ENCODE measurements around the gene MRPL24. TPM values are rescaled to one million over a fixed set of nuclear protein-coding genes. Genes with fewer than 3 reads are reported as not detected.

The MRPL24 gene
- total and polyA plus RNA-seq, 2 of the 13 experiments (the other 11 are each of a cell fraction or from before 2014, with no cell fraction given) = 38.1 to 42.9 TPM

DNA sequence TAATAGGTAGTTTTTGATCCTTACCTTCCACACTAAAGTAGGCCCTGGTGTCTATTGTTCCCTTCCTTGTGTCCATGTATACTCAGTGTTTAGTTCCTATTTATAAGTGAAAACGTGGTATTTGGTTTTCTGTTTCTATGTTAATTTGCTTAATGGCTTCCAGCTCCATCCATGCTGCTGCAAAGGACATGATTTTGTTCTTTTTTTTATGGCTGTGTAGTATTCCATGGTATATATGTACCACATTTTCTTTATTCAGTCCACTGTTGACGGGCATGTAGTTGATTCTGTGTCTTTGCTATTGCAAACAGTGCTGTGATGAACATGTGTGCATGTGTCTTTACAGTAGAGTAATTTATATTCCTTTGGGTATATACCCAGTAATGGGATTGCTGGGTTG is 47.2 kb upstream of the MRPL24 start:
- H3K36me3 ChIP-seq (replicated peaks in 1 of 2; ENCODE audit: control insufficient read depth in 1 of 2, insufficient read depth in 2 of 2, low read length in 2 of 2) = peaks cover 22 to 76% of the 10 kb centered on the region in 2 experiments; a peak in 4 of 5 replicates
- no peak overlapping the region for H3K4me3 ChIP-seq (replicated peaks in 1 of 3; ENCODE audit: insufficient read depth in 1 of 3, low read depth in 2 of 3, low read length in 3 of 3)
- no peak overlapping the region for H3K27ac ChIP-seq (ENCODE audit: extremely low read length, insufficient read depth, low read length)
- no TSS peak for BruUV-seq (replicated peaks)
- no peak for DNase-seq (ENCODE audit: low spot score)
- H3K9ac ChIP-seq (ENCODE audit: insufficient read depth, low read depth, low read length) = no peak overlapping the region
- 96% methylated on average over 2 of the region's 2 CpGs for WGBS (ENCODE audit: low lambda C conversion rate)
- CTCF ChIA-PET (ENCODE audit: low intra/inter-chr PET ratio, low total read pairs) = no interaction called here
- TF ChIP-seq ZNF296 (CRISPR knock-in tag; conservative IDR thresholded peaks at IDR 0.05) = no peak
- TF ChIP-seq ZNF670 (CRISPR knock-in tag; IDR thresholded peaks at IDR 0.05; ENCODE audit: borderline replicate concordance) = no peak
- TF ChIP-seq, protein P1, sequence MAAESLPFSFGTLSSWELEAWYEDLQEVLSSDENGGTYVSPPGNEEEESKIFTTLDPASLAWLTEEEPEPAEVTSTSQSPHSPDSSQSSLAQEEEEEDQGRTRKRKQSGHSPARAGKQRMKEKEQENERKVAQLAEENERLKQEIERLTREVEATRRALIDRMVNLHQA (CRISPR knock-in tag; IDR thresholded peaks at IDR 0.05) = no peak
- TF ChIP-seq FOXC1 (CRISPR knock-in tag; IDR thresholded peaks at IDR 0.05; ENCODE audit: borderline replicate concordance) = no peak
- no peak for TF ChIP-seq ZNF24 (IDR thresholded peaks at IDR 0.05)
- no peak for TF ChIP-seq PAF1 (CRISPR knock-in tag; IDR thresholded peaks at IDR 0.05)
- no peak for TF ChIP-seq ZNF879 (CRISPR knock-in tag; IDR thresholded peaks at IDR 0.05)
- no peak for TF ChIP-seq HNRNPH1 (optimal IDR thresholded peaks at IDR 0.05; ENCODE audit: low read depth, low read length)
- TF ChIP-seq ZSCAN21 (CRISPR knock-in tag; IDR thresholded peaks at IDR 0.05; ENCODE audit: borderline replicate concordance) = no peak
- no peaks in the 10 kb centered on the region for H3K9me3 ChIP-seq (ENCODE audit: low read length)
- no peak for FAIRE-seq
- POLR2A ChIA-PET = no interaction called here
- no peak for ATAC-seq
- in situ Hi-C loops (cut with HindIII; ENCODE audit: extremely low pct_ligation_motif_present, low pct_unique_long_range_greater_than_20kb) (no loop called here), intact Hi-C loops (cut with micrococcal nuclease; ENCODE audit: unreplicated experiment) (no loop called here)
- 0 out of 2 replicates have a peak, but pooled peaks cover 2% of the 10 kb centered on the region for H3K4me1 ChIP-seq (ENCODE audit: insufficient read depth, low read length)
- H2AFZ ChIP-seq (ENCODE audit: low read length) = no peak overlapping the region
- H4K20me1 ChIP-seq (ENCODE audit: insufficient read depth, low read length) = no peaks in the 10 kb centered on the region
- H3K79me2 ChIP-seq (ENCODE audit: insufficient read depth, low read length) = no peaks in the 10 kb centered on the region
- no peak overlapping the region for H3K4me2 ChIP-seq (ENCODE audit: low read depth, low read length)
- no peaks in the 10 kb centered on the region for H3K27me3 ChIP-seq (ENCODE audit: control insufficient read depth in 1 of 2, insufficient read depth in 2 of 2, low read length in 2 of 2)

- DNase-seq (ENCODE audit: low spot score) (no peak), ATAC-seq (no peak), FAIRE-seq (no peak)
- in situ Hi-C loops (cut with HindIII; ENCODE audit: extremely low pct_ligation_motif_present, low pct_unique_long_range_greater_than_20kb) (no loop called here), intact Hi-C loops (cut with micrococcal nuclease; ENCODE audit: unreplicated experiment) (no loop called here)
- Histone ChIP-seq H2AFZ (ENCODE audit: low read length) (no peak overlapping the region), H3K36me3 (replicated peaks in 1 of 2; ENCODE audit: control insufficient read depth in 1 of 2, insufficient read depth in 2 of 2, low read length in 2 of 2) (peaks cover 21 to 75% of the 10 kb centered on the region in 2 experiments; a peak in 4 of 5 replicates), H4K20me1 (ENCODE audit: insufficient read depth, low read length) (no peaks in the 10 kb centered on the region), H3K4me3 (replicated peaks in 1 of 3; ENCODE audit: insufficient read depth in 1 of 3, low read depth in 2 of 3, low read length in 3 of 3) (no peak overlapping the region), H3K27ac (ENCODE audit: extremely low read length, insufficient read depth, low read length) (no peak overlapping the region), H3K9me3 (ENCODE audit: low read length) (no peaks in the 10 kb centered on the region), H3K27me3 (ENCODE audit: control insufficient read depth in 1 of 2, insufficient read depth in 2 of 2, low read length in 2 of 2) (no peaks in the 10 kb centered on the region), H3K9ac (ENCODE audit: insufficient read depth, low read depth, low read length) (no peak overlapping the region), H3K4me1 (ENCODE audit: insufficient read depth, low read length) (no peaks in the 10 kb centered on the region), H3K79me2 (ENCODE audit: insufficient read depth, low read length) (peaks cover 8% of the 10 kb centered on the region), H3K4me2 (ENCODE audit: low read depth, low read length) (no peak overlapping the region)
- 97% methylated on average over 9 of the region's 10 CpGs for WGBS (ENCODE audit: low lambda C conversion rate)
- CTCF ChIA-PET (ENCODE audit: low intra/inter-chr PET ratio, low total read pairs) = no interaction called here
- POLR2A ChIA-PET = no interaction called here
- no TSS peak for BruUV-seq (replicated peaks)
- TF ChIP-seq ELF3 (CRISPR knock-in tag; IDR thresholded peaks at IDR 0.05) (no peak), GABPB1 (CRISPR knock-in tag; IDR thresholded peaks at IDR 0.05) (no peak), SRY (CRISPR knock-in tag; IDR thresholded peaks at IDR 0.05) (no peak), ZNF616 (CRISPR knock-in tag; IDR thresholded peaks at IDR 0.05; ENCODE audit: low read depth) (no peak), BORCS8-MEF2B (CRISPR knock-in tag; IDR thresholded peaks at IDR 0.05) (no peak), ZNF138 (CRISPR knock-in tag; IDR thresholded peaks at IDR 0.05; ENCODE audit: low read depth) (no peak), ZNF75D (CRISPR knock-in tag; IDR thresholded peaks at IDR 0.05; ENCODE audit: borderline replicate concordance) (no peak), THAP11 (CRISPR knock-in tag; IDR thresholded peaks at IDR 0.05) (no peak)
- TF ChIP-seq, protein P2, sequence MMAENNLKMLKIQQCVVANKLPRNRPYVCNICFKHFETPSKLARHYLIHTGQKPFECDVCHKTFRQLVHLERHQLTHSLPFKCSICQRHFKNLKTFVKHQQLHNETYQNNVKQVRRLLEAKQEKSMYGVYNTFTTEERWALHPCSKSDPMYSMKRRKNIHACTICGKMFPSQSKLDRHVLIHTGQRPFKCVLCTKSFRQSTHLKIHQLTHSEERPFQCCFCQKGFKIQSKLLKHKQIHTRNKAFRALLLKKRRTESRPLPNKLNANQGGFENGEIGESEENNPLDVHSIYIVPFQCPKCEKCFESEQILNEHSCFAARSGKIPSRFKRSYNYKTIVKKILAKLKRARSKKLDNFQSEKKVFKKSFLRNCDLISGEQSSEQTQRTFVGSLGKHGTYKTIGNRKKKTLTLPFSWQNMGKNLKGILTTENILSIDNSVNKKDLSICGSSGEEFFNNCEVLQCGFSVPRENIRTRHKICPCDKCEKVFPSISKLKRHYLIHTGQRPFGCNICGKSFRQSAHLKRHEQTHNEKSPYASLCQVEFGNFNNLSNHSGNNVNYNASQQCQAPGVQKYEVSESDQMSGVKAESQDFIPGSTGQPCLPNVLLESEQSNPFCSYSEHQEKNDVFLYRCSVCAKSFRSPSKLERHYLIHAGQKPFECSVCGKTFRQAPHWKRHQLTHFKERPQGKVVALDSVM (CRISPR knock-in tag; IDR thresholded peaks at IDR 0.05) = no peak
Observed at GRCh38 chr1:156786640-156787039, 45.8 kb upstream of the MRPL24 start.

All from HepG2 (cell line).